ENCODE results near the gene FAM110D.

DNA sequence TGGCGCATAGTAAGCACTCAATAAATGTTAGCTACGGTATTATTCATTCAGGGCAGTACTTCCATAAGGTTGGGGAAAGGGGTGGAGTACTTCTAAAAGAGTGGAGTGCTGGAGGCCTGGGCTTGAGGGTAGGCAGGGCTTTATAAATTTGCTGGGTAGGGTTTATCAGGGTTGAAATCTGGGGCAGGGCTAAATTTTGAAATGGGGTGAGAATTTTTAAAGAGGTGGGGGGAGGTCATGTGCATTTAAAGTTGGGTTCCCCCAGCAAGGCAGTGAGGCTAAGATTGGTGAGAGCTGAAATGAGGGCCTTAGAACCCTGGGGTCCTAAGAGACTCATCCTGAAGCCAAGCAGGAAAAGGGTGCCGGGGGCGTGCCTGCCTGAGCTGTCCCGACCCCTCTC, 41.5 kb downstream of the FAM110D start:
- TF ChIP-seq EZH2 (IDR thresholded peaks at IDR 0.05; ENCODE audit: borderline replicate concordance, control insufficient read depth, low read depth, low read length) (no peak), POLR2A (IDR thresholded peaks at IDR 0.05; ENCODE audit: low read depth, low read length) (no peak), CREB1 (IDR thresholded peaks at IDR 0.05; ENCODE audit: low read depth) (no peak), EGR1 (IDR thresholded peaks at IDR 0.05; ENCODE audit: borderline replicate concordance in 1 of 2, low read depth in 2 of 2, low read length in 2 of 2) (no peak), EP300 (IDR thresholded peaks at IDR 0.05; ENCODE audit: borderline replicate concordance in 1 of 2, control insufficient read depth in 1 of 2, low read depth in 2 of 2, low read length in 2 of 2) (no peak), CEBPB (IDR thresholded peaks at IDR 0.05; ENCODE audit: borderline replicate concordance in 1 of 2, low read depth in 2 of 2, low read length in 2 of 2) (no peak), NFYA (IDR thresholded peaks at IDR 0.05; ENCODE audit: borderline replicate concordance, low read depth, low read length) (no peak), POLR2AphosphoS5 (IDR thresholded peaks at IDR 0.05; ENCODE audit: low read length) (no peak), SIN3A (IDR thresholded peaks at IDR 0.05; ENCODE audit: low read depth, low read length) (no peak)
- TF ChIP-seq, protein P1, sequence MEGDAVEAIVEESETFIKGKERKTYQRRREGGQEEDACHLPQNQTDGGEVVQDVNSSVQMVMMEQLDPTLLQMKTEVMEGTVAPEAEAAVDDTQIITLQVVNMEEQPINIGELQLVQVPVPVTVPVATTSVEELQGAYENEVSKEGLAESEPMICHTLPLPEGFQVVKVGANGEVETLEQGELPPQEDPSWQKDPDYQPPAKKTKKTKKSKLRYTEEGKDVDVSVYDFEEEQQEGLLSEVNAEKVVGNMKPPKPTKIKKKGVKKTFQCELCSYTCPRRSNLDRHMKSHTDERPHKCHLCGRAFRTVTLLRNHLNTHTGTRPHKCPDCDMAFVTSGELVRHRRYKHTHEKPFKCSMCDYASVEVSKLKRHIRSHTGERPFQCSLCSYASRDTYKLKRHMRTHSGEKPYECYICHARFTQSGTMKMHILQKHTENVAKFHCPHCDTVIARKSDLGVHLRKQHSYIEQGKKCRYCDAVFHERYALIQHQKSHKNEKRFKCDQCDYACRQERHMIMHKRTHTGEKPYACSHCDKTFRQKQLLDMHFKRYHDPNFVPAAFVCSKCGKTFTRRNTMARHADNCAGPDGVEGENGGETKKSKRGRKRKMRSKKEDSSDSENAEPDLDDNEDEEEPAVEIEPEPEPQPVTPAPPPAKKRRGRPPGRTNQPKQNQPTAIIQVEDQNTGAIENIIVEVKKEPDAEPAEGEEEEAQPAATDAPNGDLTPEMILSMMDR (IDR thresholded peaks at IDR 0.05 in 2 of 3, conservative IDR thresholded peaks at IDR 0.05 in 1 of 3; ENCODE audit: control insufficient read depth in 2 of 3, extremely low read depth in 1 of 3, insufficient read depth in 1 of 3, low read depth in 3 of 3, low read length in 3 of 3): no peak
